HEK293 (cell line): ENCODE results near the gene CCDC183.

Source experiments
- ELK4 ChIP-seq: IDR thresholded peaks from 2 replicates; pipeline ENCODE4 v1.6.1; 2011; ENCODE audit warnings: mild to moderate bottlenecking, low read depth, low read length, borderline replicate concordance
- KLF1 ChIP-seq: fragments of 450-650 bp; formaldehyde crosslinking; IDR thresholded peaks from 2 replicates; pipeline ENCODE4 v1.5.1; 2016; ENCODE audit warnings: missing biosample characterization, missing genetic modification characterization
- KLF9 ChIP-seq: fragments of 450-650 bp; formaldehyde crosslinking; IDR thresholded peaks from 2 replicates; pipeline ENCODE4 v1.5.1; 2016; ENCODE audit warnings: missing biosample characterization, missing genetic modification characterization, low read depth
- PRDM2 ChIP-seq: fragments of 450-650 bp; formaldehyde crosslinking; IDR thresholded peaks from 2 replicates; pipeline ENCODE4 v1.5.1; 2016; ENCODE audit warnings: missing biosample characterization, missing genetic modification characterization, borderline replicate concordance
- RBAK ChIP-seq: fragments of 450-650 bp; formaldehyde crosslinking; IDR thresholded peaks from 2 replicates; pipeline ENCODE4 v1.5.1; 2016; ENCODE audit warnings: missing biosample characterization, missing genetic modification characterization
- REST ChIP-seq: fragments of 450-650 bp; formaldehyde crosslinking; IDR thresholded peaks from 2 replicates; pipeline ENCODE4 v1.5.1; 2016; ENCODE audit warnings: missing biosample characterization, missing genetic modification characterization
- YY1 ChIP-seq: fragments of 450-650 bp; formaldehyde crosslinking; IDR thresholded peaks from 2 replicates; pipeline ENCODE4 v1.5.1; 2018; ENCODE audit warnings: missing biosample characterization, missing genetic modification characterization
- ZBTB8A ChIP-seq: fragments of 450-650 bp; formaldehyde crosslinking; IDR thresholded peaks from 2 replicates; pipeline ENCODE4 v1.5.1; 2016; ENCODE audit warnings: missing biosample characterization, missing genetic modification characterization
- ZNF19 ChIP-seq: fragments of 450-650 bp; formaldehyde crosslinking; IDR thresholded peaks from 2 replicates; pipeline ENCODE4; 2016; ENCODE audit warnings: missing biosample characterization, missing genetic modification characterization, low read depth
- ZNF202 ChIP-seq: fragments of 450-650 bp; formaldehyde crosslinking; IDR thresholded peaks from 2 replicates; pipeline ENCODE4 v1.5.1; 2016; ENCODE audit warnings: missing biosample characterization, missing genetic modification characterization, borderline replicate concordance
- ZNF26 ChIP-seq: fragments of 450-650 bp; formaldehyde crosslinking; IDR thresholded peaks from 2 replicates; pipeline ENCODE4 v1.5.1; 2016; ENCODE audit warnings: missing biosample characterization, missing genetic modification characterization
- ZNF404 ChIP-seq: fragments of 450-650 bp; formaldehyde crosslinking; IDR thresholded peaks from 2 replicates; pipeline ENCODE4 v1.5.1; 2017; ENCODE audit warnings: missing biosample characterization, missing genetic modification characterization
- ZNF426 ChIP-seq: fragments of 450-650 bp; formaldehyde crosslinking; IDR thresholded peaks from 2 replicates; pipeline ENCODE4 v1.5.1; 2017; ENCODE audit warnings: missing biosample characterization, missing genetic modification characterization, mild to moderate bottlenecking, inconsistent platforms, moderate library complexity
- ZNF501 ChIP-seq: fragments of 450-650 bp; formaldehyde crosslinking; IDR thresholded peaks from 2 replicates; pipeline ENCODE4 v1.5.1; 2016; ENCODE audit warnings: missing biosample characterization, missing genetic modification characterization
- ZNF510 ChIP-seq: fragments of 450-650 bp; formaldehyde crosslinking; IDR thresholded peaks from 2 replicates; pipeline ENCODE4 v1.5.1; 2018; ENCODE audit warnings: mild to moderate bottlenecking, missing genetic modification characterization, missing biosample characterization; ENCODE audit not compliant: insufficient replicate concordance
- ZNF530 ChIP-seq: fragments of 450-650 bp; formaldehyde crosslinking; IDR thresholded peaks from 2 replicates; pipeline ENCODE4 v1.5.1; 2016; ENCODE audit warnings: low read depth, missing biosample characterization, missing genetic modification characterization
- ZNF558 ChIP-seq: fragments of 450-650 bp; formaldehyde crosslinking; IDR thresholded peaks from 2 replicates; pipeline ENCODE4 v1.5.1; 2016; ENCODE audit warnings: missing biosample characterization, missing genetic modification characterization
- ZNF571 ChIP-seq: fragments of 450-650 bp; formaldehyde crosslinking; IDR thresholded peaks from 2 replicates; pipeline ENCODE4 v1.5.0; 2017; ENCODE audit warnings: missing biosample characterization, missing genetic modification characterization
- ZNF580 ChIP-seq: fragments of 450-650 bp; formaldehyde crosslinking; IDR thresholded peaks from 2 replicates; pipeline ENCODE4 v1.5.1; 2016; ENCODE audit warnings: missing biosample characterization, missing genetic modification characterization
- ZNF670 ChIP-seq: fragments of 450-650 bp; formaldehyde crosslinking; IDR thresholded peaks from 2 replicates; pipeline ENCODE4 v1.5.1; 2016; ENCODE audit warnings: missing biosample characterization, missing genetic modification characterization, low read depth
- ZSCAN16 ChIP-seq: fragments of 450-650 bp; formaldehyde crosslinking; IDR thresholded peaks from 2 replicates; pipeline ENCODE4 v1.5.1; 2016; ENCODE audit warnings: missing biosample characterization, missing genetic modification characterization
- TF ChIP-seq, protein P1 (sequence below): fragments of 450-650 bp; formaldehyde crosslinking; IDR thresholded peaks from 2 replicates; pipeline ENCODE4 v1.5.0; 2017; ENCODE audit warnings: missing biosample characterization, missing genetic modification characterization, borderline replicate concordance

Gene CCDC183

DNA sequence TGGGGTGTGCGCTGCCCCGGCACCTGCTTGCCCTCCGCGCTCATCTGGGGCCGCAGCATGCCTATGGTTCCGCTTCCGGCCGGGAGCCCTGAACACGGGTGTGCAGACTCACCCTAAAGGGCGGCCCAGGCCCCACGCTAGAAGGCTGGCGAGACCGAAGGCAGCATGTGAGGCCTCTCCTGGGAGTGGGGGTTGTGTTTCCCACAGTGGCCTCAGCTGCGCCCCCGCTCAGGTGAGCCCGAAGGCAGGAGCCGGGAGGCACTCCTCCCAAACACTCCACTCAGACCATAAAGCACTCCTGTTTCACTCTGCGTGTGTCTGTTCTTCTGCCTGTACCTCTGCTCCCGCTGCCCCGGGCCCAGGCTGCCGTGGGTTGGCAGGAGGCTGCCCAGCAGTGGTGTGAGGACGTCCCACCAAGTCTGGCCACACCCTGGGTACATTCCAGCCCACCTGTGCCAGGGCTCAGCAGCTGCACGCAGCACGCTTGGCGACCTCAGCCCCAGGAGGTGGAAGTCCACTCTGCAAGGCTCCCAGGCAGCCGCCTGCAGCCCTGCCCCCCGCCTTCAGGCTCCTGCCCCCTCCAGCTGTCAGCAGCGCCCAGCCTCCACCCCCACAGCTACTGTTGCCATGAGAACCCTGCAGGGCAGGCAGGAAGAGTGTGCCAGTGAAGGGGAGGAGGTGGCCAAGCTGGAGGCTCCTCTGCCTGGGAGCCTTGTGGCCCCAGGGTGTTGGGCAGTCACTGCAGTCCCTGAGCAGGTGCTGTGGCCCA is 44.9 kb downstream of the CCDC183 start (continued):
- no peak for TF ChIP-seq ZNF26 (tag by site-specific recombination)
- no peak for TF ChIP-seq ELK4
- no peak for TF ChIP-seq PRDM2 (tag by site-specific recombination)
- peak; percentile 35; the same call in 1 of the 2 replicates for TF ChIP-seq KLF1 (tag by site-specific recombination)
- TF ChIP-seq ZNF571 (tag by site-specific recombination): no peak
- TF ChIP-seq ZNF670 (tag by site-specific recombination): no peak
- no peak for TF ChIP-seq ZNF510 (tag by site-specific recombination)
- no peak for TF ChIP-seq REST
- TF ChIP-seq ZNF19 (tag by site-specific recombination): no peak
- no peak for TF ChIP-seq ZNF530 (tag by site-specific recombination)
- TF ChIP-seq ZNF501 (tag by site-specific recombination): 0 out of 2 replicates have a peak, but pooled peaks have one; percentile 36
- TF ChIP-seq ZNF426 (tag by site-specific recombination): no peak
- TF ChIP-seq, protein P1, sequence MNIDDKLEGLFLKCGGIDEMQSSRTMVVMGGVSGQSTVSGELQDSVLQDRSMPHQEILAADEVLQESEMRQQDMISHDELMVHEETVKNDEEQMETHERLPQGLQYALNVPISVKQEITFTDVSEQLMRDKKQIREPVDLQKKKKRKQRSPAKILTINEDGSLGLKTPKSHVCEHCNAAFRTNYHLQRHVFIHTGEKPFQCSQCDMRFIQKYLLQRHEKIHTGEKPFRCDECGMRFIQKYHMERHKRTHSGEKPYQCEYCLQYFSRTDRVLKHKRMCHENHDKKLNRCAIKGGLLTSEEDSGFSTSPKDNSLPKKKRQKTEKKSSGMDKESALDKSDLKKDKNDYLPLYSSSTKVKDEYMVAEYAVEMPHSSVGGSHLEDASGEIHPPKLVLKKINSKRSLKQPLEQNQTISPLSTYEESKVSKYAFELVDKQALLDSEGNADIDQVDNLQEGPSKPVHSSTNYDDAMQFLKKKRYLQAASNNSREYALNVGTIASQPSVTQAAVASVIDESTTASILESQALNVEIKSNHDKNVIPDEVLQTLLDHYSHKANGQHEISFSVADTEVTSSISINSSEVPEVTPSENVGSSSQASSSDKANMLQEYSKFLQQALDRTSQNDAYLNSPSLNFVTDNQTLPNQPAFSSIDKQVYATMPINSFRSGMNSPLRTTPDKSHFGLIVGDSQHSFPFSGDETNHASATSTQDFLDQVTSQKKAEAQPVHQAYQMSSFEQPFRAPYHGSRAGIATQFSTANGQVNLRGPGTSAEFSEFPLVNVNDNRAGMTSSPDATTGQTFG (tag by site-specific recombination): no peak
- TF ChIP-seq KLF9 (tag by site-specific recombination): no peak; the same call in 1 of the 2 replicates
- TF ChIP-seq RBAK (tag by site-specific recombination): no peak
- TF ChIP-seq ZNF580: no peak
- no peak for TF ChIP-seq ZNF202 (tag by site-specific recombination)
- TF ChIP-seq YY1 (tag by site-specific recombination): no peak
- TF ChIP-seq ZNF404 (tag by site-specific recombination): no peak
- no peak for TF ChIP-seq ZSCAN16 (tag by site-specific recombination)
- TF ChIP-seq ZNF558 (tag by site-specific recombination): no peak
- no peak; the same call in 1 of the 2 replicates for TF ChIP-seq ZBTB8A (tag by site-specific recombination)
